Spleen (tissue), 11 donors: ENCODE data around the gene PLEKHA7. TPM values are rescaled to one million over a fixed set of nuclear protein-coding genes. Genes with fewer than 3 reads are reported as not detected.

Experiments used
- DNase-seq: peaks from one replicate; pipeline ENCODE4 v3.0.0-alpha.2; 2020
- H3K27ac ChIP-seq, 8 donors: fragments of 200-600 bp; sonication (generic) in 7 of 8; 1 replicate in 4 of 8; 2 replicates in 4 of 8; pipeline versions ENCODE4 v1.5.0 to v1.8.0; 2016 to 2021; ENCODE audit warnings: inconsistent platforms in 4 of 8, mild to moderate bottlenecking in 4 of 8, moderate library complexity in 1 of 8
- H3K27me3 ChIP-seq, 7 donors: fragments of 200-600 bp; sonication (generic) in 6 of 7; replicated peaks in 1 of 7; 1 replicate in 4 of 7; 2 replicates in 3 of 7; pipeline versions ENCODE4 v1.5.0 to v1.8.0; 2016 to 2021; ENCODE audit warnings: inconsistent platforms in 3 of 7, mild to moderate bottlenecking in 1 of 7
- H3K36me3 ChIP-seq, 6 donors: fragments of 200-600 bp; sonication (generic) in 5 of 6; 1 replicate in 4 of 6; 2 replicates in 2 of 6; pipeline versions ENCODE4 v1.5.0 to v1.8.0; 2016 to 2021; ENCODE audit warnings: inconsistent platforms in 2 of 6
- H3K4me1 ChIP-seq, 6 donors: fragments of 200-600 bp; sonication (generic) in 5 of 6; 1 replicate in 3 of 6; 2 replicates in 3 of 6; pipeline versions ENCODE4 v1.5.0 to v1.8.0; 2016 to 2021; ENCODE audit warnings: inconsistent platforms in 3 of 6
- H3K4me3 ChIP-seq, 8 donors: fragments of 200-600 bp; sonication (generic) in 7 of 8; 1 replicate in 4 of 8; 2 replicates in 4 of 8; pipeline versions ENCODE4 v1.5.0 to v1.8.0; 2016 to 2021; ENCODE audit warnings: inconsistent platforms in 4 of 8, mild to moderate bottlenecking in 4 of 8, moderate library complexity in 2 of 8
- H3K9me3 ChIP-seq, 8 donors: fragments of 200-600 bp; sonication (generic) in 7 of 8; 1 replicate in 4 of 8; 2 replicates in 4 of 8; pipeline versions ENCODE4 v1.5.0 to v1.8.0; 2016 to 2021; ENCODE audit warnings: inconsistent platforms in 4 of 8
- POLR2A ChIP-seq, 3 donors: fragments of 450-650 bp; IDR thresholded peaks; one replicate each; pipeline ENCODE4 v1.5.1; 2017; ENCODE audit warnings: antibody characterized with exemption in 3 of 3, mild to moderate bottlenecking in 1 of 3
- POLR2AphosphoS5 ChIP-seq, 3 donors: sonication (generic); formaldehyde crosslinking; IDR thresholded peaks; one replicate each; pipeline ENCODE4 v1.5.1; 2017; ENCODE audit warnings: antibody characterized with exemption in 3 of 3
- WGBS, 5 donors: extraction: QIAGEN DNeasy Blood & Tissue Kit in 3 of 5; methylation state at CpG; one replicate each; pipeline versions ENCODE4 v1.1.5 to v1.1.7; 2013 to 2018; 5-methylcytosine and 5-hydroxymethylcytosine counted together
- intact Hi-C: fragments of 100-400 bp; cut with DNase I; formaldehyde crosslinking; loops from one replicate; pipeline ENCODE4 v1.15.0; 2023; ENCODE audit warnings: low total_unique reads
- polyA plus RNA-seq, 3 donors: library from polyadenylated mRNA; stranded (reverse); fragments of 200-250 nt; gene quantifications; one replicate each; pipeline ENCODE4 v1.2.1, GENCODE V29; 2013
- total RNA-seq, 7 donors: library from RNA; depleted of rRNA in 3 of 7; stranded (reverse); fragments of >200 nt in 3 of 7; fragmentation: NEBNext Ultra II Directional in 4 of 7; extraction: Animal tissue kit (Norgen Biotek cat#: 25700) in 4 of 7; gene quantifications; one replicate each; pipeline versions ENCODE4 v1.1.0 to v1.2.1, GENCODE V29; 2016 to 2021
- TF ChIP-seq, protein P1 (sequence below), 11 experiments: fragments of 200-600 bp in 7 of 11; fragments of 450-650 bp in 4 of 11; sonication (generic) in 4 of 11; IDR thresholded peaks in 8 of 11; conservative IDR thresholded peaks in 3 of 11; 1 replicate in 7 of 11; 2 replicates in 4 of 11; pipeline versions ENCODE4 v1.4.0 to v1.8.0; 2016 to 2021; ENCODE audit warnings: antibody characterized with exemption in 11 of 11, inconsistent platforms in 4 of 11, mild to moderate bottlenecking in 1 of 11
- donor health status: healthy with polysubstance abuse.
- donor health status: DM: no; HTN: no; CAD: no; lungs with moderate emphysema.
- donor health status: DM: no; HTN: no; CAD: no.
- donor health status: Bipolar disorder and iron deficiency.
- donor health status: healthy.
- donor health status: DM: no; HTN: no; CAD: no.
- donor health status: DM: yes; HTN: yes; CAD: no.

The PLEKHA7 gene
- total and polyA plus RNA-seq, 10 donors: 1.8 to 12.8 (median 5.8) TPM

DNA sequence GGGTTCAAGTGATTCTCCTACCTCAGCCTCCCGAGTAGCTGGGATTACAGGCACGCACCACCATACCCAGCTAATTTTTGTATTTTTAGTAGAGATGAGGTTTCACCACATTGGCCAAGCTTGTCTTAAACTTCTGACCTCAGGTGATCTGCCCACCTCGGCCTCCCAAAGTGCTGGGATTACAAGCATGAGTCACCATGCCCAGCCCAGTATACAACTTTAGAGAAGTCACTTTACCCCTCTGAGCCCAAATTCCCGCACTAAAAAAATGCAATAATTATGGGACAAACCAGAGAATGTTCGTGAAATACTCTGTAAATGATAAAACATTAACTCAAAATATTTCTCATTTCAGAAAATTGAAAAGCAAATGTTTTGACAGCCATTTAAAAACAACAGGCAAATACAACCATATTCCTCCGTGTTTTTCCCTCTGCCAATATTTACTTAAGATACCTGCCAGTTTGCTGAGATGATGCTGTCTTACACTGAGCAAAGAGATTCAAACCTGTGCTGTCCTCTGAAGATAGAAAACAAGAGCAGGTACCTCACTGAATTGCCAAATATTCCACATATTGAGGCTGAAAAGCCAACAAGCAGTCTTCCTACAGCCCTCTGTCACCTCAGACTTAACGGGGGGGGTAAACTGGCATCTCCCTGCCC lies 9.6 kb downstream of the PLEKHA7 start:
- no peaks in the 10 kb centered on the region for H3K9me3 ChIP-seq
- H3K36me3 ChIP-seq: no peaks in the 10 kb centered on the region
- no peak for DNase-seq
- WGBS, 5 donors: 78 to 81% (median 79%) methylated on average over 7 of the region's 7 CpGs
- intact Hi-C loops: no loop called here
- H3K4me3 ChIP-seq: no peak overlapping the region
- H3K4me1 ChIP-seq: no peaks in the 10 kb centered on the region
- no peaks in the 10 kb centered on the region for H3K27me3 ChIP-seq
- TF ChIP-seq POLR2AphosphoS5 (IDR thresholded peaks at IDR 0.05) (no peak), POLR2A (IDR thresholded peaks at IDR 0.05) (no peak)
- TF ChIP-seq, protein P1, sequence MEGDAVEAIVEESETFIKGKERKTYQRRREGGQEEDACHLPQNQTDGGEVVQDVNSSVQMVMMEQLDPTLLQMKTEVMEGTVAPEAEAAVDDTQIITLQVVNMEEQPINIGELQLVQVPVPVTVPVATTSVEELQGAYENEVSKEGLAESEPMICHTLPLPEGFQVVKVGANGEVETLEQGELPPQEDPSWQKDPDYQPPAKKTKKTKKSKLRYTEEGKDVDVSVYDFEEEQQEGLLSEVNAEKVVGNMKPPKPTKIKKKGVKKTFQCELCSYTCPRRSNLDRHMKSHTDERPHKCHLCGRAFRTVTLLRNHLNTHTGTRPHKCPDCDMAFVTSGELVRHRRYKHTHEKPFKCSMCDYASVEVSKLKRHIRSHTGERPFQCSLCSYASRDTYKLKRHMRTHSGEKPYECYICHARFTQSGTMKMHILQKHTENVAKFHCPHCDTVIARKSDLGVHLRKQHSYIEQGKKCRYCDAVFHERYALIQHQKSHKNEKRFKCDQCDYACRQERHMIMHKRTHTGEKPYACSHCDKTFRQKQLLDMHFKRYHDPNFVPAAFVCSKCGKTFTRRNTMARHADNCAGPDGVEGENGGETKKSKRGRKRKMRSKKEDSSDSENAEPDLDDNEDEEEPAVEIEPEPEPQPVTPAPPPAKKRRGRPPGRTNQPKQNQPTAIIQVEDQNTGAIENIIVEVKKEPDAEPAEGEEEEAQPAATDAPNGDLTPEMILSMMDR (IDR thresholded peaks at IDR 0.05 in 8 of 11, conservative IDR thresholded peaks at IDR 0.05 in 3 of 11): no peak
- H3K27ac ChIP-seq: no peak overlapping the region

DNA sequence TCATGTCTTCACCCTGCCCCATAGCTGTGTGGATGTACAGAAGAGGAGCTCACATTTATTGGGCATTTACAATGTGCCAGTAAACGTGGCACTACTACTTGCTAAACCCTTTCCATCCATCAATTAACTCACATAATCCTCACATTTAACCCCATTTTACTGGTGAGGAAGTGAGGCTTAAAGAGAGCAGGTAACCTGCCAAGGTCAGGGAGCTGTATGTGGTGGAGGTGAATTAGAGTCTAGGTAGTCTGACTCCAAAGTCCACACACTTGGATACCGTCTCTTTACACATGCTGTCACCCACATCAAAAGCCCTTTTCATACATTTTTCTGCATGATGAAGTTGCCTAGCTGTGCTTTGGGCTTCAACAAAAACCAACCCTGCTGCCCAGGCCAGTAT lies 10.8 kb downstream of the PLEKHA7 start:
- TF ChIP-seq, protein P1 (IDR thresholded peaks at IDR 0.05 in 8 of 11, conservative IDR thresholded peaks at IDR 0.05 in 3 of 11): no peak
- TF ChIP-seq POLR2AphosphoS5 (IDR thresholded peaks at IDR 0.05) (no peak), POLR2A (IDR thresholded peaks at IDR 0.05) (no peak)
- no peak overlapping the region for H3K4me3 ChIP-seq
- no peak overlapping the region for H3K27ac ChIP-seq
- WGBS, 5 donors: 75 to 87% (median 84%) methylated on average over 2 of the region's 2 CpGs
- H3K4me1 ChIP-seq: no peaks in the 10 kb centered on the region
- H3K36me3 ChIP-seq: no peaks in the 10 kb centered on the region
- no peak for DNase-seq
- H3K27me3 ChIP-seq: no peaks in the 10 kb centered on the region
- H3K9me3 ChIP-seq: no peaks in the 10 kb centered on the region
- intact Hi-C loops: no loop called here

DNA sequence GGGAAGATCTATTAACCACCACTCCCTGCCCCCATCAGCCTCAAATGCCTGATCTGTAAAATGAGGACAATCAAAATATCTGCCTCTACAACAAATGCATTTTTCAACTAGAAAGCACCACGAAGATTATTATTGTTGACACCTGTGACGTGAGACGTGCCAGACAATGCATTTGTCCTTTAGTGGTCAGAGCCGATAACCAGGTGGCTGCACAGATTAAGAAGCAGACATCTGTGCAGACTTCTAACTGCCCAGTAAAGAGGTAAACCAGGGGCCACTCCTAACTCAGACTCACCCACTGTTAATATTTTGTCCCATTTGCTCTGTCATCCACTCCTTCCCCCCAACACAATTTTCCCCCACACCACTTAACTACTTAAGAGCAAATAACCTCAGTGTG lies 11.7 kb downstream of the PLEKHA7 start:
- intact Hi-C loops: no loop called here
- Histone ChIP-seq H3K27ac (no peak overlapping the region), H3K27me3 (no peaks in the 10 kb centered on the region), H3K4me1 (no peaks in the 10 kb centered on the region), H3K4me3 (no peak overlapping the region), H3K9me3 (no peaks in the 10 kb centered on the region), H3K36me3 (no peaks in the 10 kb centered on the region)
- no peak for DNase-seq
- TF ChIP-seq POLR2A (IDR thresholded peaks at IDR 0.05) (no peak), POLR2AphosphoS5 (IDR thresholded peaks at IDR 0.05) (no peak)
- TF ChIP-seq, protein P1 (IDR thresholded peaks at IDR 0.05 in 8 of 11, conservative IDR thresholded peaks at IDR 0.05 in 3 of 11): no peak
- WGBS, 5 donors: 82 to 93% (median 91%) methylated on average over 4 of the region's 4 CpGs

DNA sequence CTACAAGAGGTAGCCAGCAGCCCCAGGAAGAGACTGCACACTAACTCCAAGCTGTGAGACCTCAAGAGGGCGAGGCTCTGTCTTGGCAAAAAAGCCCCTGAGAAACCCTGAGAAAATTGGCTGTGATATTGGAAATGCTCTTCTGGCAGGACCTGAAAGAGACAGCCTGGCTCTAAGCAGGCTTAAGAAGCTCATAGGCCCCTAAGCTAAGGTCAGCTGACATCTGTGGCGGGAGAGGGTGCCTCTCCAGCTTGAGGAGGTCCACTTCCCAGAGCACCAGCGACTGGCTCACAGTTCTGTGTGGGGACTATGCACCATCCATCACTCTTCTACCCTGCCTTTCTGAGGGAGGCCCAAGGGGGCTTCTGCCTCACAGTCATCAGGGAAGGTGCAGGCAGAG lies 12.4 kb downstream of the PLEKHA7 start:
- TF ChIP-seq POLR2AphosphoS5 (IDR thresholded peaks at IDR 0.05) (no peak), POLR2A (IDR thresholded peaks at IDR 0.05) (no peak)
- TF ChIP-seq, protein P1 (IDR thresholded peaks at IDR 0.05 in 8 of 11, conservative IDR thresholded peaks at IDR 0.05 in 3 of 11): no peak
- no peaks in the 10 kb centered on the region for H3K9me3 ChIP-seq
- no peaks in the 10 kb centered on the region for H3K27me3 ChIP-seq
- no peaks in the 10 kb centered on the region for H3K36me3 ChIP-seq
- no peak overlapping the region for H3K27ac ChIP-seq
- WGBS, 5 donors: 82 to 92% (median 86%) methylated on average over 2 to 3 of the region's 3 CpGs
- no peaks in the 10 kb centered on the region for H3K4me1 ChIP-seq
- H3K4me3 ChIP-seq: no peak overlapping the region
- intact Hi-C loops: no loop called here
- DNase-seq: no peak
